ENCODE results near the gene SH3PXD2B.

DNA sequence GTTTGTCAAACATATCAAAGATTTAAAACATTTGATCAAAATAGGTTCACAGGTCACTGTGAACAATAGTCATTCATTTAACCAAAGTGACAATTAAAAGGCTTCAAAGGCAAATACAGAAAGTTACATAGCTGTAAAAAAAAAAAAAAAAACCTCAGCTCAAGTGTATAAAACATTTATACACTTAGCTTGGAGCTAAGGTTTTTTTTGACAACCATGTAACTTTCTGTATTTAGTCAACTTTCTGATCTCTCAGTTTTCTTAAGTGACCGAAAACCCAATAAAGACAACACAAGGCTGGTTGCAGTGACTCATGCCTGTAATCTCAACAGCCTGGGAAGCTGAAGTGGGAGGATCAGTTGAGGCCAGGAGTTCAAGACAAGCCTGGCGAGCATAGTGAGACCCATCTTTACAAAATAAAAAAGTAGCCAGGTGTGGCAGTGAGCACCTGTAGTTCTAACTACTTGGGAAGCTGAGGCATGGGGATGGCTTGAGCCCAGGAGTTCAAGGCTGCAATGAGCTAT is 154.3 kb downstream of the SH3PXD2B start:
- TF ChIP-seq, protein P1, sequence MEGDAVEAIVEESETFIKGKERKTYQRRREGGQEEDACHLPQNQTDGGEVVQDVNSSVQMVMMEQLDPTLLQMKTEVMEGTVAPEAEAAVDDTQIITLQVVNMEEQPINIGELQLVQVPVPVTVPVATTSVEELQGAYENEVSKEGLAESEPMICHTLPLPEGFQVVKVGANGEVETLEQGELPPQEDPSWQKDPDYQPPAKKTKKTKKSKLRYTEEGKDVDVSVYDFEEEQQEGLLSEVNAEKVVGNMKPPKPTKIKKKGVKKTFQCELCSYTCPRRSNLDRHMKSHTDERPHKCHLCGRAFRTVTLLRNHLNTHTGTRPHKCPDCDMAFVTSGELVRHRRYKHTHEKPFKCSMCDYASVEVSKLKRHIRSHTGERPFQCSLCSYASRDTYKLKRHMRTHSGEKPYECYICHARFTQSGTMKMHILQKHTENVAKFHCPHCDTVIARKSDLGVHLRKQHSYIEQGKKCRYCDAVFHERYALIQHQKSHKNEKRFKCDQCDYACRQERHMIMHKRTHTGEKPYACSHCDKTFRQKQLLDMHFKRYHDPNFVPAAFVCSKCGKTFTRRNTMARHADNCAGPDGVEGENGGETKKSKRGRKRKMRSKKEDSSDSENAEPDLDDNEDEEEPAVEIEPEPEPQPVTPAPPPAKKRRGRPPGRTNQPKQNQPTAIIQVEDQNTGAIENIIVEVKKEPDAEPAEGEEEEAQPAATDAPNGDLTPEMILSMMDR (IDR thresholded peaks at IDR 0.05 in 2 of 3, conservative IDR thresholded peaks at IDR 0.05 in 1 of 3; ENCODE audit: borderline replicate concordance in 1 of 3, insufficient read depth in 1 of 3, low read depth in 2 of 3, low read length in 2 of 3), result no peak
- no peak for TF ChIP-seq POLR2A (IDR thresholded peaks at IDR 0.05; ENCODE audit: borderline replicate concordance, extremely low read depth, insufficient read depth, insufficient read length)

Measured in HCT116 (cell line).